Astrocyte (in vitro differentiated cells and primary cell): ENCODE results near the gene CAMK2D. TPM values are rescaled to one million over a fixed set of nuclear protein-coding genes. Genes with fewer than 3 reads are reported as not detected.

ENCODE experiments used
- DNase-seq: peaks from one replicate; pipeline ENCODE4 v3.0.0-alpha.2; 2010; ENCODE audit warnings: low read depth
- FAIRE-seq: peaks from 2 replicates; lab custom pipeline; 2011; peaks lifted over from hg19 to GRCh38; lab: Jason Lieb, UNC
- H2AFZ ChIP-seq: 2 replicates; pipeline ENCODE4 v1.6.0; 2012; ENCODE audit warnings: low read depth, low read length, inconsistent platforms
- H3K27ac ChIP-seq: 2 replicates; pipeline ENCODE4 v1.5.1; 2011; ENCODE audit warnings: low read depth, low read length, inconsistent platforms
- H3K27me3 ChIP-seq: 2 replicates; pipeline ENCODE4 v1.6.0; 2011; ENCODE audit warnings: low read length, inconsistent platforms; ENCODE audit not compliant: insufficient read depth
- H3K36me3 ChIP-seq: 2 replicates; pipeline ENCODE4 v1.5.1; 2011; ENCODE audit warnings: low read length, inconsistent platforms; ENCODE audit not compliant: insufficient read depth
- H3K4me1 ChIP-seq: 2 replicates; pipeline ENCODE4 v1.5.1; 2011; ENCODE audit warnings: low read length, inconsistent platforms; ENCODE audit not compliant: insufficient read depth
- H3K4me2 ChIP-seq: 2 replicates; pipeline ENCODE4 v1.6.0; 2012; ENCODE audit warnings: low read length, inconsistent platforms
- H3K4me3 ChIP-seq: 2 replicates; pipeline ENCODE4 v1.5.1; 2011; ENCODE audit warnings: low read depth, mild to moderate bottlenecking, low read length, inconsistent platforms; ENCODE audit not compliant: insufficient read depth
- H3K79me2 ChIP-seq: 2 replicates; pipeline ENCODE4 v1.6.0; 2012; ENCODE audit warnings: mild to moderate bottlenecking, low read length, inconsistent platforms; ENCODE audit not compliant: insufficient read depth
- H3K9ac ChIP-seq: 2 replicates; pipeline ENCODE4 v1.6.0; 2012; ENCODE audit warnings: mild to moderate bottlenecking, low read length, inconsistent platforms
- H3K9me3 ChIP-seq: 2 replicates; pipeline ENCODE4 v1.5.1; 2012; ENCODE audit warnings: low read depth, mild to moderate bottlenecking, low read length, inconsistent platforms; ENCODE audit not compliant: insufficient read depth
- H4K20me1 ChIP-seq: 2 replicates; pipeline ENCODE4 v1.6.0; 2012; ENCODE audit warnings: low read length, inconsistent platforms; ENCODE audit not compliant: insufficient read depth
- H3K27ac Mint-ChIP-seq: one replicate; pipeline ENCODE4 v1.8.0; 2021; ENCODE audit warnings: mild to moderate bottlenecking, mixed read lengths; ENCODE audit not compliant: unreplicated experiment
- H3K27me3 Mint-ChIP-seq: one replicate; pipeline ENCODE4 v1.8.0; 2021; ENCODE audit warnings: low read depth, mixed read lengths; ENCODE audit not compliant: unreplicated experiment
- H3K36me3 Mint-ChIP-seq: one replicate; pipeline ENCODE4 v1.8.0; 2021; ENCODE audit warnings: low read depth, mixed read lengths; ENCODE audit not compliant: unreplicated experiment
- H3K4me1 Mint-ChIP-seq: one replicate; pipeline ENCODE4 v1.8.0; 2021; ENCODE audit warnings: low read depth, mixed read lengths; ENCODE audit not compliant: unreplicated experiment
- H3K4me3 Mint-ChIP-seq: one replicate; pipeline ENCODE4 v1.8.0; 2021; ENCODE audit warnings: mild to moderate bottlenecking, moderate library complexity, mixed read lengths; ENCODE audit not compliant: unreplicated experiment
- H3K9me3 Mint-ChIP-seq: one replicate; pipeline ENCODE4 v1.8.0; 2021; ENCODE audit warnings: mild to moderate bottlenecking, mixed read lengths; ENCODE audit not compliant: unreplicated experiment
- EZH2 ChIP-seq: IDR thresholded peaks from 2 replicates; pipeline ENCODE4 v1.6.1; 2012; ENCODE audit warnings: mild to moderate bottlenecking, low read length, inconsistent platforms; ENCODE audit not compliant: insufficient read depth
- total RNA-seq: library from RNA; stranded (reverse); gene quantifications from 2 replicates; pipeline ENCODE4 v1.2.1, GENCODE V29; 2021
- TF ChIP-seq, protein P1 (sequence below): IDR thresholded peaks from 2 replicates; pipeline ENCODE4 v1.5.1; 2011; ENCODE audit warnings: low read depth, mild to moderate bottlenecking, inconsistent platforms, low read length, moderate library complexity; ENCODE audit not compliant: insufficient read depth

CAMK2D gene
- total RNA-seq, 1 donor from 2014 or later, result 80.8 TPM

DNA sequence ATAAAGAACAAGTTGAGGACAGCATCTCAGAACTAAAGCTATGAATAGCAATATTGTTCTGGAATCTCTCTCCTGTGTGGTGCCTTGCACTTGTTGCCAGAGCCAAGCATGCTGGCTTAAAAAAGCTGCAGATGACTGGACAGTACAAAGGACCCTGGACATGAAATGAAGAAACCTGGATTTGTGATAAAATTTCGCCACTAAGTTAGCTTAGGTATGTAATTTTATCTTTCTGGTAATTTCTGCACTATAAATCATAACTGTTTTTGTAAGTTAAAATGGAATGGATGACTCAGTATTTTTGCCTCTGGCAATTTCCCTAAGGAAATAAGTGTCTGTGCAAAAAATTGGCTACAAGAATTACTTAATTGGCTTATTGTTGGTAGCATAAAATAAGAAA lies 317.2 kb downstream of the CAMK2D start:
- Mint-ChIP-seq H3K4me1 (peaks cover 12% of the 10 kb centered on the region), H3K4me3 (no peak overlapping the region), H3K27me3 (no peaks in the 10 kb centered on the region), H3K9me3 (no peaks in the 10 kb centered on the region), H3K36me3 (no peaks in the 10 kb centered on the region), H3K27ac (no peak overlapping the region)
- TF ChIP-seq, protein P1, sequence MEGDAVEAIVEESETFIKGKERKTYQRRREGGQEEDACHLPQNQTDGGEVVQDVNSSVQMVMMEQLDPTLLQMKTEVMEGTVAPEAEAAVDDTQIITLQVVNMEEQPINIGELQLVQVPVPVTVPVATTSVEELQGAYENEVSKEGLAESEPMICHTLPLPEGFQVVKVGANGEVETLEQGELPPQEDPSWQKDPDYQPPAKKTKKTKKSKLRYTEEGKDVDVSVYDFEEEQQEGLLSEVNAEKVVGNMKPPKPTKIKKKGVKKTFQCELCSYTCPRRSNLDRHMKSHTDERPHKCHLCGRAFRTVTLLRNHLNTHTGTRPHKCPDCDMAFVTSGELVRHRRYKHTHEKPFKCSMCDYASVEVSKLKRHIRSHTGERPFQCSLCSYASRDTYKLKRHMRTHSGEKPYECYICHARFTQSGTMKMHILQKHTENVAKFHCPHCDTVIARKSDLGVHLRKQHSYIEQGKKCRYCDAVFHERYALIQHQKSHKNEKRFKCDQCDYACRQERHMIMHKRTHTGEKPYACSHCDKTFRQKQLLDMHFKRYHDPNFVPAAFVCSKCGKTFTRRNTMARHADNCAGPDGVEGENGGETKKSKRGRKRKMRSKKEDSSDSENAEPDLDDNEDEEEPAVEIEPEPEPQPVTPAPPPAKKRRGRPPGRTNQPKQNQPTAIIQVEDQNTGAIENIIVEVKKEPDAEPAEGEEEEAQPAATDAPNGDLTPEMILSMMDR, result no peak
- TF ChIP-seq EZH2, result no peak
- Histone ChIP-seq H3K27ac (peak overlapping the region; percentile 86), H3K4me1 (peaks cover 28% of the 10 kb centered on the region), H3K4me3 (no peak overlapping the region), H2AFZ (no peak overlapping the region), H3K9me3 (no peaks in the 10 kb centered on the region), H3K27me3 (no peaks in the 10 kb centered on the region), H3K79me2 (no peaks in the 10 kb centered on the region), H3K9ac (peak overlapping the region; percentile 24), H3K4me2 (peak overlapping the region; percentile 35), H3K36me3 (no peaks in the 10 kb centered on the region), H4K20me1 (no peaks in the 10 kb centered on the region)
- DNase-seq (peak; percentile 88), FAIRE-seq (peak; percentile 49)

DNA sequence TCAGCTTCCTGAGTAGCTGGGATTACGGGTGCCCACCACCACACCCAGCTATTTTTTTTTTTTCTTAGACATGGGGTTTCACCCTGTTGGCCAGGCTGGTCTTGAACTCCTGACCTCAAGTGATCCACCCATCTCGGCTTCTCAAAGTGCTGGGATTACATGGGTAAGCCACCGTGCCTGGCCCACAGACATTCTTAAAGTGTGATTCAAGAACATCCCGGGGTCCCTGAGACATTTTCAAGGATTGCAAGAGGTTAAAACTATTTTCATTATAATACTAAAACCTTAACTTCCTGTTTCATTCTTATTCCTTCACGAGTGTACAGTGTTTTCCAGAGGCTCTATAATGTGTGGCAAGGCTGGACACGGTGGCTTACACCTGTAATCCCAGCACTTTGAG lies 318.7 kb downstream of the CAMK2D start:
- Histone ChIP-seq H3K9me3 (no peaks in the 10 kb centered on the region), H2AFZ (no peak overlapping the region), H3K4me1 (peaks cover 28% of the 10 kb centered on the region), H3K79me2 (no peaks in the 10 kb centered on the region), H3K27ac (no peak overlapping the region), H3K27me3 (no peaks in the 10 kb centered on the region), H4K20me1 (no peaks in the 10 kb centered on the region), H3K4me2 (no peak overlapping the region), H3K4me3 (no peak overlapping the region), H3K9ac (no peak overlapping the region), H3K36me3 (no peaks in the 10 kb centered on the region)
- no peaks in the 10 kb centered on the region for H3K9me3 Mint-ChIP-seq
- H3K27me3 Mint-ChIP-seq, result no peaks in the 10 kb centered on the region
- peak; percentile 42 for DNase-seq
- H3K4me3 Mint-ChIP-seq, result no peak overlapping the region
- no peak overlapping the region for H3K27ac Mint-ChIP-seq
- TF ChIP-seq, protein P1, result no peak
- no peak for TF ChIP-seq EZH2
- H3K4me1 Mint-ChIP-seq, result peaks cover 12% of the 10 kb centered on the region
- FAIRE-seq, result no peak
- no peaks in the 10 kb centered on the region for H3K36me3 Mint-ChIP-seq

DNA sequence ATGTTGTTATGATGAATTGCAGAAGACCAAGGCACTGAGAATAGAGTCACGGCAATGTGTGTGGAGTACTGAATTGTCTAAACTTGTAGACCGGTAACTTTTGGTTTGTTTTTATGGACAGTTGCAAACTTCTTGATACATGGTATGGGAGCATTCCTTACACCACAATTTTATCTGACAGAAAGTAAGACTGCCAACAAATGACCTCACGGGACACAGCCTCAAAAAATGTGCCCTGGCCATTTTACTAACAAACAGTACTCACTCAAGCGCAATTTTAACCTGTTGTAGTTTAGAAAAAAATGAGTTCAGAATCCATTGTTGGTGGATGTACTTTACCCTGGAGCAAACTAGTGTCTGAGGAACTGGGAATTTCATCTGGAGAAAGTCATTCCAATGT lies 321.2 kb downstream of the CAMK2D start:
- DNase-seq (peak; percentile 54), FAIRE-seq (no peak)
- Histone ChIP-seq H4K20me1 (no peaks in the 10 kb centered on the region), H3K27ac (no peak overlapping the region), H3K9me3 (no peaks in the 10 kb centered on the region), H3K4me1 (peaks cover 27% of the 10 kb centered on the region), H3K4me2 (no peak overlapping the region), H3K4me3 (no peak overlapping the region), H2AFZ (no peak overlapping the region), H3K36me3 (no peaks in the 10 kb centered on the region), H3K9ac (no peak overlapping the region), H3K27me3 (no peaks in the 10 kb centered on the region), H3K79me2 (no peaks in the 10 kb centered on the region)
- no peaks in the 10 kb centered on the region for H3K9me3 Mint-ChIP-seq
- no peak overlapping the region for H3K27ac Mint-ChIP-seq
- H3K27me3 Mint-ChIP-seq, result no peaks in the 10 kb centered on the region
- peaks cover 20% of the 10 kb centered on the region for H3K4me1 Mint-ChIP-seq
- no peak for TF ChIP-seq EZH2
- TF ChIP-seq, protein P1, result no peak
- no peaks in the 10 kb centered on the region for H3K36me3 Mint-ChIP-seq
- H3K4me3 Mint-ChIP-seq, result no peak overlapping the region
